CD14-positive monocyte (primary cell): Measurements from ENCODE around the gene CEND1. TPM values are rescaled to one million over a fixed set of nuclear protein-coding genes. Genes with fewer than 3 reads are reported as not detected.

Source experiments
- DNase-seq, 3 donors: peaks; one replicate each; pipeline ENCODE4 v3.0.0-alpha.2; 2011 to 2022
- H2AFZ ChIP-seq: 2 replicates; pipeline ENCODE4 v1.6.0; 2012; ENCODE audit warnings: mild to moderate bottlenecking, low read depth, low read length, inconsistent platforms; ENCODE audit not compliant: insufficient read depth, poor library complexity, severe bottlenecking
- H3K27ac ChIP-seq, 2 donors: 1 replicate in 1 of 2; 2 replicates in 1 of 2; pipeline ENCODE4 v1.5.1; 2012 to 2013; ENCODE audit warnings: low read length in 2 of 2, control low read depth in 1 of 2, inconsistent platforms in 1 of 2, low read depth in 1 of 2, mild to moderate bottlenecking in 1 of 2
- H3K27me3 ChIP-seq, 2 donors: one replicate each; pipeline versions ENCODE4 v1.6.0 to v1.6.1; 2011 to 2013; ENCODE audit warnings: low read length in 2 of 2; ENCODE audit not compliant: control insufficient read depth in 2 of 2, insufficient read depth in 2 of 2
- H3K36me3 ChIP-seq, 2 donors: replicated peaks in 1 of 2; 1 replicate in 1 of 2; 2 replicates in 1 of 2; pipeline versions ENCODE4 v1.5.1 to v1.6.1; 2012 to 2013; ENCODE audit warnings: low read length in 2 of 2, control low read depth in 1 of 2, inconsistent platforms in 1 of 2, mild to moderate bottlenecking in 1 of 2; ENCODE audit not compliant: insufficient read depth in 2 of 2, control insufficient read depth in 1 of 2
- H3K4me1 ChIP-seq, 2 donors: 1 replicate in 1 of 2; 2 replicates in 1 of 2; pipeline versions ENCODE4 v1.5.1 to v1.6.1; 2012 to 2013; ENCODE audit warnings: low read length in 2 of 2, control low read depth in 1 of 2, inconsistent platforms in 1 of 2, mild to moderate bottlenecking in 1 of 2, moderate library complexity in 1 of 2; ENCODE audit not compliant: insufficient read depth in 2 of 2, control insufficient read depth in 1 of 2
- H3K4me2 ChIP-seq: replicated peaks from 2 replicates; pipeline ENCODE3; 2012; ENCODE audit warnings: low read length, moderate library complexity, mild to moderate bottlenecking; ENCODE audit not compliant: poor library complexity, severe bottlenecking; ENCODE audit errors: extremely low read depth
- H3K4me3 ChIP-seq, 3 experiments: fragments of 200-600 bp in 1 of 3; sonication (generic) in 1 of 3; replicated peaks in 1 of 3; 1 replicate in 2 of 3; 2 replicates in 1 of 3; pipeline ENCODE4 v1.5.1; 2011 to 2013; ENCODE audit warnings: low read length in 3 of 3, mild to moderate bottlenecking in 3 of 3, control low read depth in 2 of 3, low read depth in 2 of 3, inconsistent platforms in 1 of 3, moderate library complexity in 1 of 3
- H3K79me2 ChIP-seq: 2 replicates; pipeline ENCODE4 v1.6.0; 2012; ENCODE audit warnings: mild to moderate bottlenecking, control low read depth, inconsistent platforms, low read length, moderate library complexity; ENCODE audit not compliant: insufficient read depth
- H3K9ac ChIP-seq: 2 replicates; pipeline ENCODE4 v1.6.0; 2017; ENCODE audit warnings: low read length, mild to moderate bottlenecking; ENCODE audit not compliant: insufficient read depth, poor library complexity, severe bottlenecking
- H3K9me3 ChIP-seq, 2 donors: replicated peaks in 1 of 2; 1 replicate in 1 of 2; 2 replicates in 1 of 2; pipeline versions ENCODE4 v1.5.1 to v1.6.1; 2012 to 2013; ENCODE audit warnings: low read length in 2 of 2, control low read depth in 1 of 2; ENCODE audit not compliant: control insufficient read depth in 1 of 2, insufficient read depth in 1 of 2
- H4K20me1 ChIP-seq: 2 replicates; pipeline ENCODE4 v1.6.0; 2012; ENCODE audit warnings: mild to moderate bottlenecking, low read length, control low read depth, moderate library complexity; ENCODE audit not compliant: insufficient read depth
- H3K27ac Mint-ChIP-seq, 7 donors: one replicate each; pipeline ENCODE4 v1.8.0; 2020; ENCODE audit warnings: mild to moderate bottlenecking in 7 of 7, mixed read lengths in 7 of 7, moderate library complexity in 6 of 7, inconsistent platforms in 2 of 7
- H3K27me3 Mint-ChIP-seq, 3 donors: one replicate each; pipeline ENCODE4 v1.8.0; 2021 to 2022; ENCODE audit warnings: low read depth in 3 of 3, mild to moderate bottlenecking in 3 of 3, mixed read lengths in 3 of 3, moderate library complexity in 3 of 3, inconsistent platforms in 1 of 3
- H3K36me3 Mint-ChIP-seq, 2 donors: one replicate each; pipeline ENCODE4 v1.8.0; 2020; ENCODE audit warnings: mixed read lengths in 2 of 2, inconsistent platforms in 1 of 2, mild to moderate bottlenecking in 1 of 2
- H3K4me1 Mint-ChIP-seq: one replicate; pipeline ENCODE4 v1.8.0; 2020; ENCODE audit warnings: mild to moderate bottlenecking, mixed read lengths
- H3K4me3 Mint-ChIP-seq, 2 donors: one replicate each; pipeline ENCODE4 v1.8.0; 2020; ENCODE audit warnings: mild to moderate bottlenecking in 2 of 2, mixed read lengths in 2 of 2, moderate library complexity in 1 of 2
- H3K9me3 Mint-ChIP-seq, 7 donors: one replicate each; pipeline ENCODE4 v1.8.0; 2020 to 2022; ENCODE audit warnings: mixed read lengths in 7 of 7, mild to moderate bottlenecking in 6 of 7, moderate library complexity in 6 of 7, inconsistent platforms in 2 of 7
- WGBS: methylation state at CpG from one replicate; pipeline ENCODE4 v1.1.5; 2013; ENCODE audit warnings: missing lambda C conversion rate; ENCODE audit not compliant: insufficient coverage; 5-methylcytosine and 5-hydroxymethylcytosine counted together
- intact Hi-C, 2 donors: fragments of 100-400 bp; cut with micrococcal nuclease; formaldehyde crosslinking; loops; one replicate each; pipeline versions ENCODE4 v1.15.0 to v1.15.1; 2023
- polyA plus RNA-seq, 3 donors: library from polyadenylated mRNA; depleted of rRNA in 1 of 3; unstranded in 2 of 3; stranded (reverse) in 1 of 3; fragments of 300-500 nt in 2 of 3; fragments of >200 nt in 1 of 3; fragmentation: Illumina TruSeq in 2 of 3; gene quantifications; 1 replicate in 2 of 3; 2 replicates in 1 of 3; pipeline ENCODE4 v1.2.3, GENCODE V29; 2012 to 2021
- TF ChIP-seq, protein P1 (sequence below): fragments of 200-600 bp; IDR thresholded peaks from one replicate; pipeline ENCODE4 v1.8.0; 2022; ENCODE audit warnings: antibody characterized with exemption, mild to moderate bottlenecking

The CEND1 gene
- polyA plus RNA-seq, 3 donors: not detected

DNA sequence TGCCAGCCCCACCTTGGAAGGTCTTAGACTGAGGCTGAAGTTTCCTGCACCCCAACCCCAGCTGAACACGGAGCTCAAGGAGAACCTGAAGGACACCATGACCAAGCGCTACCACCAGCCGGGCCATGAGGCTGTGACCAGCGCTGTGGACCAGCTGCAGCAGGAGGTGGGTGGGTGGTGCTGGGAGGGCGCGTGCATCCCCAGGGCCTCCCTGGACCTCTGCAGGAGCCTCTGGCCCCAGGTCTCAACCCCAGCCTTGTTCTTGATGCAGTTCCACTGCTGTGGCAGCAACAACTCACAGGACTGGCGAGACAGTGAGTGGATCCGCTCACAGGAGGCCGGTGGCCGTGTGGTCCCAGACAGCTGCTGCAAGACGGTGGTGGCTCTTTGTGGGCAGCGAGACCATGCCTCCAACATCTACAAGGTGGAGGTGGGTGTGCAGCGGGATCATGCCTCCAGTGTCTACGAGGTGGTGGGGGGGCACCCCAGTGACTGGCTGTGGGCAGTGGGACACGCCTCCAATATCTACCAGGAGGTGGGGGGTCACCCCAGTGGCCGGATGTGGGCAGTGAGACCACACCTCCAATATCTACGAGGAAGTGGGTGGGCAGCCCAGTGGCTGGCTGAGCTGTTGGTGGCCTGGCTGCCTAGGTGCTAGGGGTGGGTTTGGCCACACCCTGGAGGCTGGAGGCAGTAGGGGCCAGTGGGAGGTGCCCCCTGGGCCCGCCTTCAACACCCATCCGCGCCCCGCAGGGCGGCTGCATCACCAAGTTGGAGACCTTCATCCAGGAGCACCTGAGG, 47.5 kb upstream of the CEND1 start:
- WGBS: 92% methylated on average over 16 of the region's 22 CpGs
- peaks cover 41 to 46% of the 10 kb centered on the region in 2 donors for H3K36me3 ChIP-seq
- H3K27ac ChIP-seq: no peak overlapping the region
- peaks cover 91% of the 10 kb centered on the region for H4K20me1 ChIP-seq
- H3K4me3 ChIP-seq: no peak overlapping the region
- H3K9me3 Mint-ChIP-seq: peaks cover 0 to 3% (median 0%) of the 10 kb centered on the region in 7 donors
- H3K36me3 Mint-ChIP-seq: peaks cover 43 to 48% of the 10 kb centered on the region in 2 donors
- intact Hi-C loops: no loop called here
- H3K79me2 ChIP-seq: peaks cover 50% of the 10 kb centered on the region
- TF ChIP-seq, protein P1, sequence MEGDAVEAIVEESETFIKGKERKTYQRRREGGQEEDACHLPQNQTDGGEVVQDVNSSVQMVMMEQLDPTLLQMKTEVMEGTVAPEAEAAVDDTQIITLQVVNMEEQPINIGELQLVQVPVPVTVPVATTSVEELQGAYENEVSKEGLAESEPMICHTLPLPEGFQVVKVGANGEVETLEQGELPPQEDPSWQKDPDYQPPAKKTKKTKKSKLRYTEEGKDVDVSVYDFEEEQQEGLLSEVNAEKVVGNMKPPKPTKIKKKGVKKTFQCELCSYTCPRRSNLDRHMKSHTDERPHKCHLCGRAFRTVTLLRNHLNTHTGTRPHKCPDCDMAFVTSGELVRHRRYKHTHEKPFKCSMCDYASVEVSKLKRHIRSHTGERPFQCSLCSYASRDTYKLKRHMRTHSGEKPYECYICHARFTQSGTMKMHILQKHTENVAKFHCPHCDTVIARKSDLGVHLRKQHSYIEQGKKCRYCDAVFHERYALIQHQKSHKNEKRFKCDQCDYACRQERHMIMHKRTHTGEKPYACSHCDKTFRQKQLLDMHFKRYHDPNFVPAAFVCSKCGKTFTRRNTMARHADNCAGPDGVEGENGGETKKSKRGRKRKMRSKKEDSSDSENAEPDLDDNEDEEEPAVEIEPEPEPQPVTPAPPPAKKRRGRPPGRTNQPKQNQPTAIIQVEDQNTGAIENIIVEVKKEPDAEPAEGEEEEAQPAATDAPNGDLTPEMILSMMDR: no peak
- peaks cover 0 to 26% (median 5%) of the 10 kb centered on the region in 3 donors for H3K27me3 Mint-ChIP-seq
- H3K27me3 ChIP-seq: peaks cover 0 to 11% of the 10 kb centered on the region in 2 donors
- H3K27ac Mint-ChIP-seq: no peak overlapping the region
- peaks cover 39% of the 10 kb centered on the region for H3K4me1 Mint-ChIP-seq
- no peak for DNase-seq
- no peak overlapping the region for H3K4me3 Mint-ChIP-seq
- no peaks in the 10 kb centered on the region for H3K9me3 ChIP-seq
- H3K4me2 ChIP-seq: no peak overlapping the region
- H3K9ac ChIP-seq: no peak overlapping the region
- no peak overlapping the region for H2AFZ ChIP-seq
- peaks cover 37 to 49% of the 10 kb centered on the region in 2 donors for H3K4me1 ChIP-seq

GRCh38 chr11:836700-837099, 46.8 kb upstream of the CEND1 start:
- Histone ChIP-seq H3K79me2 (peaks cover 44% of the 10 kb centered on the region), H3K4me3 (no peak overlapping the region), H3K4me2 (no peak overlapping the region), H3K27ac (no peak overlapping the region), H3K4me1 (peaks cover 41 to 52% of the 10 kb centered on the region in 2 donors), H3K9me3 (no peaks in the 10 kb centered on the region), H2AFZ (no peak overlapping the region), H3K36me3 (peaks cover 41 to 46% of the 10 kb centered on the region in 2 donors), H4K20me1 (peaks cover 91% of the 10 kb centered on the region), H3K27me3 (peaks cover 0 to 18% of the 10 kb centered on the region in 2 donors), H3K9ac (no peak overlapping the region)
- Mint-ChIP-seq H3K4me3 (no peak overlapping the region), H3K9me3 (peaks cover 0 to 7% (median 0%) of the 10 kb centered on the region in 7 donors), H3K27me3 (peaks cover 1 to 33% (median 7%) of the 10 kb centered on the region in 3 donors), H3K27ac (no peak overlapping the region), H3K36me3 (peaks cover 44 to 48% of the 10 kb centered on the region in 2 donors), H3K4me1 (peaks cover 45% of the 10 kb centered on the region)
- intact Hi-C loops: no loop called here
- 89% methylated on average over 9 of the region's 9 CpGs for WGBS
- TF ChIP-seq, protein P1: no peak
- DNase-seq: no peak
